Left ventricle myocardium inferior (tissue), 1 donor: Measurements from ENCODE around the gene LDLRAP1. TPM values are rescaled to one million over a fixed set of nuclear protein-coding genes. Genes with fewer than 3 reads are reported as not detected.
A peak's percentile ranks its signal among the peaks of the same experiment; 100 is the strongest.

Experiments used
- DNase-seq: peaks from one replicate; pipeline ENCODE4 v3.0.0-alpha.2; 2020
- H3K27ac ChIP-seq: fragments of 200-600 bp; replicated peaks from 2 replicates; pipeline ENCODE4 v1.8.0; 2021
- H3K27me3 ChIP-seq: fragments of 200-600 bp; 2 replicates; pipeline ENCODE4 v1.8.0; 2021; ENCODE audit warnings: low read depth
- H3K36me3 ChIP-seq: fragments of 200-600 bp; 2 replicates; pipeline ENCODE4 v1.8.0; 2021
- H3K4me1 ChIP-seq: fragments of 200-600 bp; 2 replicates; pipeline ENCODE4 v1.8.0; 2021
- H3K4me3 ChIP-seq: fragments of 200-600 bp; 2 replicates; pipeline ENCODE4 v1.8.0; 2021; ENCODE audit warnings: mild to moderate bottlenecking, moderate library complexity
- H3K9me3 ChIP-seq: fragments of 200-600 bp; replicated peaks from 2 replicates; pipeline ENCODE4 v1.8.0; 2021
- intact Hi-C: fragments of 100-400 bp; cut with micrococcal nuclease; formaldehyde crosslinking; loops from one replicate; pipeline ENCODE4 v1.11.0; 2022
- total RNA-seq: library from RNA; stranded (reverse); fragmentation: NEBNext Ultra II Directional; extraction: Animal tissue kit (Norgen Biotek cat#: 25700); gene quantifications from one replicate; pipeline ENCODE4 v1.2.1, GENCODE V29; 2021
- TF ChIP-seq, protein P1 (sequence below): fragments of 200-600 bp; IDR thresholded peaks from 2 replicates; pipeline ENCODE4 v1.8.0; 2021; ENCODE audit warnings: antibody characterized with exemption, mild to moderate bottlenecking, borderline replicate concordance
- donor health status: DM: no; HTN: yes; CAD: no; lungs with severe emphysema.

The LDLRAP1 gene
- total RNA-seq, 1 donor from 2014 or later: 14.4 TPM

DNA sequence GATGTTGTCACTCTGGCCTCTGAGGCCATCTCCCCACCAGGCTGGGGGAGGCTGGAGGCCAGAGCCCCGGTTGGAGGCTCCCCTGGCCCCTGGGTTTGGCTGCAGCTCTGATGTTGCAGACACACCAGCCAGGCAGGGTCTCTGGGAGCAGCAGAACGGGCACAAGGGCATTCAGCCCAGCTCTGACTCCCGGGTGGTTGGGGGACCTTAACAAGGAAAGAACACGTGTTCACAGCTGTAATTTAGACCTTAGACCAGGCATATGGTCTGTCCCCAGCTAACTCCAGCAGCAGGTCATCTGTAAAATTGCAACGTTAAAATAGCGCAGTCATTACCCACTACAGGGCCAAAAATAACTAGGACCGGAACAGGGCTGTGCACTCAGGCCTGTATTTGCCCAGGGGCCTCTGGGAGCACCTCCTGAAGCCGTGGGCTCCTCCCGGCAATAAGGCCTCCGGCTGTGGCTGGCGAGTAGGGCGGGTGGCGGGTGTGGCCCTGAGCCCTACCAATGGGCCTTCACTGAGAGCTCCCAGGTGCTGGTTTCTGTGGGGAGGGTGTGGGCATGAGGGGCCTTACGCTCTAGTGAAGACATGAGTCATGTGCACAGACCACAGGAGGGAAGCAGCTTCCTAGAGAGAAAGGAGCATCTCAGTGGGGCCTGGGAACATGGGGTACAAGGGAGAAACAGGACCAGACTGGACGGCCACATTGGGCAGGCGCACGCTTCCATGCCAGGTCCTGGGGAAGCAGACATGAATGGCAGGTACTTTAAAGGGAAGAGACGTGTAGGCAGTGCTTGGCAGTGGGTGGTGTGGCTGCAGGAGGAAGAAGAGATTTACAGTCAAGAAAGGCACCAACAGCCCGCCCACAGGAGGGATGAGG lies 6.1 kb downstream of the LDLRAP1 start:
- no peaks in the 10 kb centered on the region for H3K9me3 ChIP-seq
- peak overlapping the region; percentile 85 for H3K27ac ChIP-seq
- DNase-seq: peak; percentile 40
- H3K4me3 ChIP-seq: peak overlapping the region; percentile 22
- intact Hi-C loops: no loop called here
- TF ChIP-seq, protein P1, sequence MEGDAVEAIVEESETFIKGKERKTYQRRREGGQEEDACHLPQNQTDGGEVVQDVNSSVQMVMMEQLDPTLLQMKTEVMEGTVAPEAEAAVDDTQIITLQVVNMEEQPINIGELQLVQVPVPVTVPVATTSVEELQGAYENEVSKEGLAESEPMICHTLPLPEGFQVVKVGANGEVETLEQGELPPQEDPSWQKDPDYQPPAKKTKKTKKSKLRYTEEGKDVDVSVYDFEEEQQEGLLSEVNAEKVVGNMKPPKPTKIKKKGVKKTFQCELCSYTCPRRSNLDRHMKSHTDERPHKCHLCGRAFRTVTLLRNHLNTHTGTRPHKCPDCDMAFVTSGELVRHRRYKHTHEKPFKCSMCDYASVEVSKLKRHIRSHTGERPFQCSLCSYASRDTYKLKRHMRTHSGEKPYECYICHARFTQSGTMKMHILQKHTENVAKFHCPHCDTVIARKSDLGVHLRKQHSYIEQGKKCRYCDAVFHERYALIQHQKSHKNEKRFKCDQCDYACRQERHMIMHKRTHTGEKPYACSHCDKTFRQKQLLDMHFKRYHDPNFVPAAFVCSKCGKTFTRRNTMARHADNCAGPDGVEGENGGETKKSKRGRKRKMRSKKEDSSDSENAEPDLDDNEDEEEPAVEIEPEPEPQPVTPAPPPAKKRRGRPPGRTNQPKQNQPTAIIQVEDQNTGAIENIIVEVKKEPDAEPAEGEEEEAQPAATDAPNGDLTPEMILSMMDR: no peak
- peaks cover 92% of the 10 kb centered on the region for H3K4me1 ChIP-seq
- H3K36me3 ChIP-seq: no peaks in the 10 kb centered on the region
- H3K27me3 ChIP-seq: no peaks in the 10 kb centered on the region

DNA sequence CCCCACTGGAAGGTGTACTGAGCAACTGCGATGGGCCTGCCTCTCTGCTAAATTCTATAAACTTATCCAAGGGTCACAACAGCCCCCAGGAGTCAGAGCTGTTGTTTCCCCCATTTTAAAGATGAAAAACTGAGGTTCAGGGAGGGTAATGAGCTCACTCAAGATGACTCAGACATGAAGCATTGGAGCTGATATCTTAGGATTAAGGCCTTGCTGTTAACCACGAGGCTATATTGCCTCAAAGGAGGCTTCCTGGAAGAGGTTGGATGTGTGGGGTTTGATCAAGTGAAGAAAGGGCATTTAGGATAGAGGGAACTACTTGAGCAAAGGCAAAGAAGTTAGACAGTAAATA lies 6.7 kb downstream of the LDLRAP1 start:
- Histone ChIP-seq H3K9me3 (no peaks in the 10 kb centered on the region), H3K27ac (peak overlapping the region; percentile 85), H3K4me3 (no peak overlapping the region), H3K36me3 (no peaks in the 10 kb centered on the region), H3K27me3 (no peaks in the 10 kb centered on the region), H3K4me1 (peaks cover 92% of the 10 kb centered on the region)
- intact Hi-C loops: no loop called here
- no peak for DNase-seq
- TF ChIP-seq, protein P1: no peak

- peak overlapping the region; percentile 85 for H3K27ac ChIP-seq
Observed at GRCh38 chr1:25550683-25551310, 7.4 kb downstream of the LDLRAP1 start.

DNA sequence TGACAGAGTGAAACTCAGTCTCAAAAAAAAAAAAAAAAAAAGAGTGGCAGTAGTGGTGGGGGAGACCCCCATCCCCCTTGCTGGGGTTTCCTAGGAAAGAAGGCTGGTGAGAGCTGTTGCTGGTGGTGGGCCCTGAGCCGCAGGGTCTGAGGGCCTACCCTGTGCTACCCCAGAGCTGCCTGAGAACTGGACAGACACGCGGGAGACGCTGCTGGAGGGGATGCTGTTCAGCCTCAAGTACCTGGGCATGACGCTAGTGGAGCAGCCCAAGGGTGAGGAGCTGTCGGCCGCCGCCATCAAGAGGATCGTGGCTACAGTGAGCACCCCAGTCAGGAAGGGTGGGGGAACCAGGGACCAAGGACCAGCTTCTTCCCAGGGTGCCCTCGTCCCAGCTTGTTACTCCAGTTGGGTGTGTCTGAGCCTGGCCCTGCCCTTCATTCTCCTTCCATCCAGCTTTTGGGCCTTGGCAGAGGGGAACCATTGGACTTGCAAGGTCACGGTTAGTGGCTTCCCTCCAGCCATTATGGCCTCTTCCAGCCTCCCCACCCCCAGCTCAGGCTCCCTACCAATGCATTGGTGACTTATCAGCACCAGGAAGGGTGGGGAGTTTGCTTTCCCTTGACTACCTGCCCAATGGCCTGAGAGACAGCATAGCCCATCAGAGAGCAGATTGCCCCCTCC lies 10.5 kb downstream of the LDLRAP1 start:
- TF ChIP-seq, protein P1: no peak
- intact Hi-C loops: no loop called here
- Histone ChIP-seq H3K4me3 (no peak overlapping the region), H3K27ac (no peak overlapping the region), H3K4me1 (peaks cover 89% of the 10 kb centered on the region), H3K27me3 (no peaks in the 10 kb centered on the region), H3K36me3 (peaks cover 8% of the 10 kb centered on the region), H3K9me3 (no peaks in the 10 kb centered on the region)
- no peak for DNase-seq

More at GRCh38 chr1:25550683-25551310, 7.4 kb downstream of the LDLRAP1 start:
- DNase-seq: no peak
- no peaks in the 10 kb centered on the region for H3K27me3 ChIP-seq
- H3K36me3 ChIP-seq: no peaks in the 10 kb centered on the region
- TF ChIP-seq, protein P1: no peak
- intact Hi-C loops: no loop called here
- no peaks in the 10 kb centered on the region for H3K9me3 ChIP-seq
- H3K4me1 ChIP-seq: peaks cover 93% of the 10 kb centered on the region
- H3K4me3 ChIP-seq: no peak overlapping the region

- no peak for DNase-seq
- TF ChIP-seq, protein P1: no peak
- peaks cover 14% of the 10 kb centered on the region for H3K36me3 ChIP-seq
- intact Hi-C loops: no loop called here
- H3K4me1 ChIP-seq: peaks cover 89% of the 10 kb centered on the region
- no peak overlapping the region for H3K4me3 ChIP-seq
- H3K27ac ChIP-seq: no peak overlapping the region
- no peaks in the 10 kb centered on the region for H3K27me3 ChIP-seq
- H3K9me3 ChIP-seq: no peaks in the 10 kb centered on the region
Observed at GRCh38 chr1:25554430-25554780, 11.0 kb downstream of the LDLRAP1 start.
